ENCODE data around the gene ANGPTL3.

The ANGPTL3 gene

GRCh38 chr1:62595647-62596046 lies 1.7 kb upstream of the ANGPTL3 start:
- TF ChIP-seq RAD21 (IDR thresholded peaks at IDR 0.05; ENCODE audit: low read depth), result no peak
- no peak for TF ChIP-seq TEAD4 (IDR thresholded peaks at IDR 0.05)
- no peak for TF ChIP-seq MAX (IDR thresholded peaks at IDR 0.05)
- TF ChIP-seq CEBPB (IDR thresholded peaks at IDR 0.05), result no peak
- TF ChIP-seq TCF12 (IDR thresholded peaks at IDR 0.05; ENCODE audit: low read depth), result no peak
- no peak for TF ChIP-seq REST (IDR thresholded peaks at IDR 0.05; ENCODE audit: low read depth)
- TF ChIP-seq EGR1 (IDR thresholded peaks at IDR 0.05), result no peak
- no peak for TF ChIP-seq EP300 (IDR thresholded peaks at IDR 0.05; ENCODE audit: borderline replicate concordance)
- TF ChIP-seq FOXM1 (IDR thresholded peaks at IDR 0.05; ENCODE audit: borderline replicate concordance, low read depth), result no peak
- no peak for TF ChIP-seq ZBTB7A (IDR thresholded peaks at IDR 0.05; ENCODE audit: low read depth)
- no peak for TF ChIP-seq CREB1 (IDR thresholded peaks at IDR 0.05; ENCODE audit: low read depth)
- no peak for TF ChIP-seq USF1 (IDR thresholded peaks at IDR 0.05)
- no peak for TF ChIP-seq NFIC (IDR thresholded peaks at IDR 0.05)
- TF ChIP-seq YY1 (IDR thresholded peaks at IDR 0.05; ENCODE audit: low read depth), result no peak
- TF ChIP-seq TAF1 (IDR thresholded peaks at IDR 0.05; ENCODE audit: low read depth), result no peak

- no peak for TF ChIP-seq FOXM1 (IDR thresholded peaks at IDR 0.05; ENCODE audit: borderline replicate concordance, low read depth)
- no peak for TF ChIP-seq REST (IDR thresholded peaks at IDR 0.05; ENCODE audit: low read depth)
- no peak for TF ChIP-seq RAD21 (IDR thresholded peaks at IDR 0.05; ENCODE audit: low read depth)
- TF ChIP-seq CREB1 (IDR thresholded peaks at IDR 0.05; ENCODE audit: low read depth), result no peak
- no peak for TF ChIP-seq YY1 (IDR thresholded peaks at IDR 0.05; ENCODE audit: low read depth)
These were observed 1.7 kb downstream of the ANGPTL3 start for GRCh38 chr1:62599044-62599443.

GRCh38 chr1:62601457-62601856 lies 4.1 kb downstream of the ANGPTL3 start:
- TF ChIP-seq CREB1 (IDR thresholded peaks at IDR 0.05; ENCODE audit: low read depth), result no peak
- no peak for TF ChIP-seq RAD21 (IDR thresholded peaks at IDR 0.05; ENCODE audit: low read depth)
- TF ChIP-seq NFIC (IDR thresholded peaks at IDR 0.05), result no peak
- no peak for TF ChIP-seq TEAD4 (IDR thresholded peaks at IDR 0.05)
- TF ChIP-seq USF1 (IDR thresholded peaks at IDR 0.05), result no peak
- no peak for TF ChIP-seq YY1 (IDR thresholded peaks at IDR 0.05; ENCODE audit: low read depth)
- no peak for TF ChIP-seq CEBPB (IDR thresholded peaks at IDR 0.05)
- TF ChIP-seq ZBTB7A (IDR thresholded peaks at IDR 0.05; ENCODE audit: low read depth), result no peak
- no peak for TF ChIP-seq FOXM1 (IDR thresholded peaks at IDR 0.05; ENCODE audit: borderline replicate concordance, low read depth)
- TF ChIP-seq REST (IDR thresholded peaks at IDR 0.05; ENCODE audit: low read depth), result no peak
- TF ChIP-seq TAF1 (IDR thresholded peaks at IDR 0.05; ENCODE audit: low read depth), result no peak

GRCh38 chr1:62608905-62609304 lies 11.6 kb downstream of the ANGPTL3 start:
- no peak for TF ChIP-seq EP300 (IDR thresholded peaks at IDR 0.05; ENCODE audit: borderline replicate concordance)
- no peak for TF ChIP-seq USF1 (IDR thresholded peaks at IDR 0.05)
- TF ChIP-seq FOXM1 (IDR thresholded peaks at IDR 0.05; ENCODE audit: borderline replicate concordance, low read depth), result no peak
- TF ChIP-seq MAX (IDR thresholded peaks at IDR 0.05), result no peak
- no peak for TF ChIP-seq ZBTB7A (IDR thresholded peaks at IDR 0.05; ENCODE audit: low read depth)
- no peak for TF ChIP-seq TEAD4 (IDR thresholded peaks at IDR 0.05)
- TF ChIP-seq TCF12 (IDR thresholded peaks at IDR 0.05; ENCODE audit: low read depth), result no peak
- TF ChIP-seq CEBPB (IDR thresholded peaks at IDR 0.05), result no peak
- no peak for TF ChIP-seq TAF1 (IDR thresholded peaks at IDR 0.05; ENCODE audit: low read depth)
- no peak for TF ChIP-seq NFIC (IDR thresholded peaks at IDR 0.05)
- no peak for TF ChIP-seq YY1 (IDR thresholded peaks at IDR 0.05; ENCODE audit: low read depth)
- no peak for TF ChIP-seq EGR1 (IDR thresholded peaks at IDR 0.05)
- TF ChIP-seq REST (IDR thresholded peaks at IDR 0.05; ENCODE audit: low read depth), result no peak
- no peak for TF ChIP-seq CREB1 (IDR thresholded peaks at IDR 0.05; ENCODE audit: low read depth)
- no peak for TF ChIP-seq RAD21 (IDR thresholded peaks at IDR 0.05; ENCODE audit: low read depth)

Measured in Ishikawa (cell line).